GM12878 (cell line): ENCODE data around the gene TRERF1. TPM values are rescaled to one million over a fixed set of nuclear protein-coding genes. Genes with fewer than 3 reads are reported as not detected.

Experiments used
- CHD2 ChIP-seq: IDR thresholded peaks from 2 replicates; pipeline ENCODE4 v1.6.1; 2011; ENCODE audit warnings: low read depth, low read length, improper control_type of control experiment, borderline replicate concordance
- EP300 ChIP-seq, 2 experiments: fragments of 150-350 bp in 1 of 2; IDR thresholded peaks; 2 replicates each; pipeline ENCODE4 v1.6.1; 2011 to 2012; ENCODE audit warnings: low read depth in 2 of 2, low read length in 2 of 2, borderline replicate concordance in 1 of 2, improper control_type of control experiment in 1 of 2, inconsistent platforms in 1 of 2; ENCODE audit not compliant: control insufficient read depth in 1 of 2
- LARP7 ChIP-seq: fragments of 450-650 bp; IDR thresholded peaks from 2 replicates; pipeline ENCODE4 v1.6.1; 2017; ENCODE audit warnings: mild to moderate bottlenecking
- ZNF622 ChIP-seq: fragments of 450-650 bp; IDR thresholded peaks from 2 replicates; pipeline ENCODE4 v1.6.1; 2017; ENCODE audit warnings: mild to moderate bottlenecking, inconsistent platforms
- polyA plus RNA-seq, 11 experiments: library from polyadenylated mRNA; depleted of rRNA in 4 of 11; unstranded in 6 of 11; stranded (reverse) in 5 of 11; fragments of >200 nt; fragmentation: Nextera tagmentation in 4 of 11; fragmentation: Illumina TruSeq in 1 of 11; extraction: Ambion mirVana in 4 of 11; extraction: Trizol in 1 of 11; gene quantifications; 1 replicate in 1 of 11; 2 replicates in 10 of 11; pipeline versions ENCODE4 v1.2.1 to v1.2.3, GENCODE V29; 2011 to 2016; ENCODE audit warnings: inconsistent platforms in 2 of 11, missing spikeins in 2 of 11, low read depth in 1 of 11
- total RNA-seq, 4 experiments: library from RNA; depleted of rRNA in 3 of 4; stranded (reverse); fragments of >200 nt in 3 of 4; fragmentation: Illumina TruSeq in 1 of 4; extraction: Trizol in 1 of 4; gene quantifications; 2 replicates each; pipeline versions ENCODE4 v1.2.1 to v1.2.3, GENCODE V29; 2013 to 2021
- TF ChIP-seq, protein P1 (sequence below): IDR thresholded peaks from 2 replicates; pipeline ENCODE4 v1.6.1; 2012; ENCODE audit warnings: low read length, inconsistent platforms
- TF ChIP-seq, protein P2 (sequence below): IDR thresholded peaks from 2 replicates; pipeline ENCODE4 v1.6.1; 2011; ENCODE audit warnings: borderline replicate concordance, low read depth, mild to moderate bottlenecking, moderate library complexity, low read length; ENCODE audit not compliant: insufficient read depth, poor library complexity, severe bottlenecking
- TF ChIP-seq, protein P3 (sequence below): fragments of 450-650 bp; IDR thresholded peaks from 2 replicates; pipeline ENCODE4 v1.6.1; 2017; ENCODE audit warnings: mild to moderate bottlenecking, moderate library complexity

TRERF1 gene
- total and polyA plus RNA-seq, 10 of the 15 experiments (the other 5 are each of a cell fraction or from before 2014, with no cell fraction given), result 2.2 to 19.4 (median 7.2) TPM

DNA sequence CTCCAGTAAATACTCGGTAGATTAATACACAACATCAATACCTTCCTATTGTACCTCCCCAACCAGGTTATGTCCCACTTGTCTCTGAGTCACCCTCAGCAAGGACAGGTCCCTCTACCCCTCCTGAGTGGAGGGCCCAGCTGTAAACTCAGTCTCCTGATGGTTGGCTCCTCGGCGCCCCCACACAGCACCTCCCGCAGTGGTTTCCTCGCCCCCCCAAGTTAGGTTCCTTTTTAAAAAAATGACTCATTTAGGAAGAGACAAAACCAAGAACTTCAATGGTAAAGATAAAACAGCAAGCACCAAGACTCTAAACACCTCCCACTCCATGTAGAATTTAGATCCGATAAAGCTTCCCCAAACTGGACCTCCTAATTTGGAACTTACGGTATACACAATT, 83.5 kb downstream of the TRERF1 start (continued):
- TF ChIP-seq ZNF622 (no peak), EP300 (IDR thresholded peaks at IDR 0.05; ENCODE audit: borderline replicate concordance in 1 of 2, control insufficient read depth in 1 of 2, low read depth in 2 of 2, low read length in 2 of 2) (0 out of 4 replicates have a peak, but pooled peaks of 1 of the 2 experiments have one; percentile 9), LARP7 (no peak), CHD2 (no peak)
- TF ChIP-seq, protein P1, sequence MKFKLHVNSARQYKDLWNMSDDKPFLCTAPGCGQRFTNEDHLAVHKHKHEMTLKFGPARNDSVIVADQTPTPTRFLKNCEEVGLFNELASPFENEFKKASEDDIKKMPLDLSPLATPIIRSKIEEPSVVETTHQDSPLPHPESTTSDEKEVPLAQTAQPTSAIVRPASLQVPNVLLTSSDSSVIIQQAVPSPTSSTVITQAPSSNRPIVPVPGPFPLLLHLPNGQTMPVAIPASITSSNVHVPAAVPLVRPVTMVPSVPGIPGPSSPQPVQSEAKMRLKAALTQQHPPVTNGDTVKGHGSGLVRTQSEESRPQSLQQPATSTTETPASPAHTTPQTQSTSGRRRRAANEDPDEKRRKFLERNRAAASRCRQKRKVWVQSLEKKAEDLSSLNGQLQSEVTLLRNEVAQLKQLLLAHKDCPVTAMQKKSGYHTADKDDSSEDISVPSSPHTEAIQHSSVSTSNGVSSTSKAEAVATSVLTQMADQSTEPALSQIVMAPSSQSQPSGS, result peak; percentile 67
- TF ChIP-seq, protein P2, sequence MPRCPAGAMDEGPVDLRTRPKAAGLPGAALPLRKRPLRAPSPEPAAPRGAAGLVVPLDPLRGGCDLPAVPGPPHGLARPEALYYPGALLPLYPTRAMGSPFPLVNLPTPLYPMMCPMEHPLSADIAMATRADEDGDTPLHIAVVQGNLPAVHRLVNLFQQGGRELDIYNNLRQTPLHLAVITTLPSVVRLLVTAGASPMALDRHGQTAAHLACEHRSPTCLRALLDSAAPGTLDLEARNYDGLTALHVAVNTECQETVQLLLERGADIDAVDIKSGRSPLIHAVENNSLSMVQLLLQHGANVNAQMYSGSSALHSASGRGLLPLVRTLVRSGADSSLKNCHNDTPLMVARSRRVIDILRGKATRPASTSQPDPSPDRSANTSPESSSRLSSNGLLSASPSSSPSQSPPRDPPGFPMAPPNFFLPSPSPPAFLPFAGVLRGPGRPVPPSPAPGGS, result peak; percentile 58
- TF ChIP-seq, protein P3, sequence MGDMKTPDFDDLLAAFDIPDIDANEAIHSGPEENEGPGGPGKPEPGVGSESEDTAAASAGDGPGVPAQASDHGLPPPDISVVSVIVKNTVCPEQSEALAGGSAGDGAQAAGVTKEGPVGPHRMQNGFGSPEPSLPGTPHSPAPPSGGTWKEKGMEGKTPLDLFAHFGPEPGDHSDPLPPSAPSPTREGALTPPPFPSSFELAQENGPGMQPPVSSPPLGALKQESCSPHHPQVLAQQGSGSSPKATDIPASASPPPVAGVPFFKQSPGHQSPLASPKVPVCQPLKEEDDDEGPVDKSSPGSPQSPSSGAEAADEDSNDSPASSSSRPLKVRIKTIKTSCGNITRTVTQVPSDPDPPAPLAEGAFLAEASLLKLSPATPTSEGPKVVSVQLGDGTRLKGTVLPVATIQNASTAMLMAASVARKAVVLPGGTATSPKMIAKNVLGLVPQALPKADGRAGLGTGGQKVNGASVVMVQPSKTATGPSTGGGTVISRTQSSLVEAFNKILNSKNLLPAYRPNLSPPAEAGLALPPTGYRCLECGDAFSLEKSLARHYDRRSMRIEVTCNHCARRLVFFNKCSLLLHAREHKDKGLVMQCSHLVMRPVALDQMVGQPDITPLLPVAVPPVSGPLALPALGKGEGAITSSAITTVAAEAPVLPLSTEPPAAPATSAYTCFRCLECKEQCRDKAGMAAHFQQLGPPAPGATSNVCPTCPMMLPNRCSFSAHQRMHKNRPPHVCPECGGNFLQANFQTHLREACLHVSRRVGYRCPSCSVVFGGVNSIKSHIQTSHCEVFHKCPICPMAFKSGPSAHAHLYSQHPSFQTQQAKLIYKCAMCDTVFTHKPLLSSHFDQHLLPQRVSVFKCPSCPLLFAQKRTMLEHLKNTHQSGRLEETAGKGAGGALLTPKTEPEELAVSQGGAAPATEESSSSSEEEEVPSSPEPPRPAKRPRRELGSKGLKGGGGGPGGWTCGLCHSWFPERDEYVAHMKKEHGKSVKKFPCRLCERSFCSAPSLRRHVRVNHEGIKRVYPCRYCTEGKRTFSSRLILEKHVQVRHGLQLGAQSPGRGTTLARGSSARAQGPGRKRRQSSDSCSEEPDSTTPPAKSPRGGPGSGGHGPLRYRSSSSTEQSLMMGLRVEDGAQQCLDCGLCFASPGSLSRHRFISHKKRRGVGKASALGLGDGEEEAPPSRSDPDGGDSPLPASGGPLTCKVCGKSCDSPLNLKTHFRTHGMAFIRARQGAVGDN, result no peak
